Pancreas (tissue), 10 donors: ENCODE data around the gene ONECUT2. TPM values are rescaled to one million over a fixed set of nuclear protein-coding genes. Genes with fewer than 3 reads are reported as not detected.

Experiments
- ATAC-seq, 4 donors: fragments of 200-7000 bp; cut with Tn5 transposase; one replicate each; pipeline versions ENCODE4 v1.8.0 to v1.9.1; 2020; ENCODE audit warnings: mild to moderate bottlenecking in 4 of 4, moderate library complexity in 4 of 4
- DNase-seq, 6 donors: peaks; one replicate each; pipeline ENCODE4 v3.0.0-alpha.2; 2020
- FAIRE-seq: peaks from 2 replicates; lab custom pipeline; 2012; peaks lifted over from hg19 to GRCh38; lab: Jason Lieb, UNC
- H3K27ac ChIP-seq, 4 donors: fragments of 200-600 bp; sonication (generic); 1 replicate in 3 of 4; 2 replicates in 1 of 4; pipeline versions ENCODE4 v1.5.0 to v1.8.0; 2020
- H3K27me3 ChIP-seq, 4 donors: fragments of 200-600 bp; one replicate each; pipeline ENCODE4 v1.8.0; 2021
- H3K36me3 ChIP-seq, 3 donors: fragments of 200-600 bp; sonication (generic) in 1 of 3; one replicate each; pipeline versions ENCODE4 v1.5.0 to v1.8.0; 2020 to 2021
- H3K4me1 ChIP-seq, 3 donors: fragments of 200-600 bp; one replicate each; pipeline ENCODE4 v1.8.0; 2021
- H3K4me3 ChIP-seq, 4 donors: fragments of 200-600 bp; sonication (generic) in 2 of 4; one replicate each; pipeline versions ENCODE4 v1.5.0 to v1.8.0; 2020 to 2021
- H3K9me3 ChIP-seq, 4 donors: fragments of 200-600 bp; one replicate each; pipeline ENCODE4 v1.8.0; 2021
- WGBS, 2 donors: extraction: QIAGEN DNeasy Blood & Tissue Kit; methylation state at CpG; one replicate each; pipeline ENCODE4 v1.1.7; 2013; 5-methylcytosine and 5-hydroxymethylcytosine counted together
- intact Hi-C, 3 donors: fragments of 100-400 bp; cut with DNase I; formaldehyde crosslinking; loops; one replicate each; pipeline versions ENCODE4 v1.11.1 to v1.14.2; 2022
- polyA plus RNA-seq, 2 donors: library from polyadenylated mRNA; stranded (reverse); fragments of 200-250 nt; gene quantifications; one replicate each; pipeline ENCODE4 v1.2.3, GENCODE V29; 2013
- total RNA-seq, 6 donors: library from RNA; stranded (reverse); fragmentation: NEBNext Ultra II Directional in 4 of 6; extraction: Animal tissue kit (Norgen Biotek cat#: 25700) in 4 of 6; gene quantifications; one replicate each; pipeline versions ENCODE4 v1.2.1 to v1.2.4, GENCODE V29; 2021 to 2023
- TF ChIP-seq, protein P1 (sequence below), 4 donors: fragments of 200-600 bp; sonication (generic) in 3 of 4; IDR thresholded peaks; one replicate each; pipeline versions ENCODE4 v1.5.0 to v1.8.0; 2021; ENCODE audit warnings: antibody characterized with exemption in 4 of 4
- donor health status: healthy with polysubstance abuse.
- donor health status: DM: no; HTN: no; CAD: no; lungs with moderate emphysema.
- donor health status: DM: no; HTN: no; CAD: no.
- donor health status: control.
- donor health status: control.
- donor health status: Bipolar disorder and iron deficiency.
- donor health status: DM: yes; HTN: yes; CAD: no.
- donor health status: DM: no; HTN: no; CAD: no.
- donor health status: DM: no; HTN: no; CAD: no.
- donor health status: DM: yes; HTN: yes; CAD: no.

The ONECUT2 gene
- total and polyA plus RNA-seq, 8 donors = 1.4 to 9.7 (median 5.4) TPM

DNA sequence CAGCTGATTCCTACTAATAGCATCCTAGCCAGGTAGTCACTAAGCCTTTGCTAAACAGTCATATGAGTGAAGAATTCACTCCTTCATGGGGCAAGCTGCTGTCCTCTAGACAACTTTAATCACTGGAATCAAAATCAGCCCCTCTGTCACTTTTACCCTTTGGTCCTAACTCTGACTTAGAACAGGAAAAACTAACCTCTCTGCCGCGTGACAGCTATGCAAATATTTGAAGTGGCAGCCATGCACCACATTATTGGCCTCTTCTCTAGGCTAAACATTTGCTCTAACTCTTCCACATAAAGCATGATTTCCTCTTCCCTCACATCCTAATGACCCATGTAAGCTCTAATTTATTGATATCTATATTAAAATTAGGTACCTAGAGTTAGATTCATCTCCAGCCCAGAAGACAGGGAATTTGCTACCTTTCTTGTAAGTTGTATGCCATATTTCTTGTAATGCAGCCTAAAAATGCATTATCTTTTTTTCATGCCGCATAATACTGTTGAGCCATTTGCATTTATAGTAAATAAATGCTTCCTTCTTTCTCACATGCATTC is 12.8 kb upstream of the ONECUT2 start:
- intact Hi-C loops = no loop called here
- H3K4me3 ChIP-seq = no peak overlapping the region
- no peaks in the 10 kb centered on the region for H3K36me3 ChIP-seq
- TF ChIP-seq, protein P1, sequence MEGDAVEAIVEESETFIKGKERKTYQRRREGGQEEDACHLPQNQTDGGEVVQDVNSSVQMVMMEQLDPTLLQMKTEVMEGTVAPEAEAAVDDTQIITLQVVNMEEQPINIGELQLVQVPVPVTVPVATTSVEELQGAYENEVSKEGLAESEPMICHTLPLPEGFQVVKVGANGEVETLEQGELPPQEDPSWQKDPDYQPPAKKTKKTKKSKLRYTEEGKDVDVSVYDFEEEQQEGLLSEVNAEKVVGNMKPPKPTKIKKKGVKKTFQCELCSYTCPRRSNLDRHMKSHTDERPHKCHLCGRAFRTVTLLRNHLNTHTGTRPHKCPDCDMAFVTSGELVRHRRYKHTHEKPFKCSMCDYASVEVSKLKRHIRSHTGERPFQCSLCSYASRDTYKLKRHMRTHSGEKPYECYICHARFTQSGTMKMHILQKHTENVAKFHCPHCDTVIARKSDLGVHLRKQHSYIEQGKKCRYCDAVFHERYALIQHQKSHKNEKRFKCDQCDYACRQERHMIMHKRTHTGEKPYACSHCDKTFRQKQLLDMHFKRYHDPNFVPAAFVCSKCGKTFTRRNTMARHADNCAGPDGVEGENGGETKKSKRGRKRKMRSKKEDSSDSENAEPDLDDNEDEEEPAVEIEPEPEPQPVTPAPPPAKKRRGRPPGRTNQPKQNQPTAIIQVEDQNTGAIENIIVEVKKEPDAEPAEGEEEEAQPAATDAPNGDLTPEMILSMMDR (IDR thresholded peaks at IDR 0.05) = no peak
- H3K27me3 ChIP-seq = peaks cover 0 to 4% (median 2%) of the 10 kb centered on the region in 4 donors
- WGBS, 2 donors = 30 to 37% methylated on average over 3 of the region's 3 CpGs
- H3K27ac ChIP-seq = no peak overlapping the region
- FAIRE-seq (no peak), DNase-seq (no peak), ATAC-seq (peak in 3 of 4 donors; percentile 55 to 65 (median 60))
- no peaks in the 10 kb centered on the region for H3K9me3 ChIP-seq
- no peaks in the 10 kb centered on the region for H3K4me1 ChIP-seq

DNA sequence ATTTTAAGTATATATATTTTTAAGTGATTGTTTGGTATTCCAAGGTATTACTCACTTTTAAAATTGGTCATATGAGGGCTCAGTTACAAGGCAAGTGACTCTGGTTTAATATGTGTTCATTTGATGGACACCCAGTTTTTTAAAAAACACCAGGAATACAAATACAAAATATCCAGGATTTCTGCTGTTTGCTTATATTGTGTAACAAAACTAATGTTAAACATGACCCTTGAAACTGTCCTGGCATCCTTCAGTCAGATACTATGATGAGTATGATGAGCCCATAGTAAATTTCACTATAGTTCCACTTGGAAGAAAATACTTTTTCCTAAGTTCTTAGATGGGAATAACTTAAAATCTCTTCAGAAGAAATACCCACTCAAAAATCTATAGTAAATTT is 11.4 kb upstream of the ONECUT2 start:
- Histone ChIP-seq H3K4me3 (no peak overlapping the region), H3K4me1 (no peaks in the 10 kb centered on the region), H3K27me3 (peaks cover 0 to 19% (median 12%) of the 10 kb centered on the region in 4 donors), H3K9me3 (no peaks in the 10 kb centered on the region), H3K27ac (no peak overlapping the region), H3K36me3 (no peaks in the 10 kb centered on the region)
- TF ChIP-seq, protein P1 (IDR thresholded peaks at IDR 0.05) = no peak
- ATAC-seq (no peak), FAIRE-seq (no peak), DNase-seq (no peak)
- intact Hi-C loops = no loop called here

GRCh38 chr18:57425096-57425495 is 10.1 kb upstream of the ONECUT2 start:
- Histone ChIP-seq H3K9me3 (no peaks in the 10 kb centered on the region), H3K27ac (no peak overlapping the region), H3K27me3 (peaks cover 7 to 29% (median 16%) of the 10 kb centered on the region in 4 donors), H3K36me3 (no peaks in the 10 kb centered on the region), H3K4me1 (no peaks in the 10 kb centered on the region), H3K4me3 (no peak overlapping the region)
- DNase-seq (no peak), FAIRE-seq (no peak), ATAC-seq (no peak)
- 64 to 65% methylated on average over 5 of the region's 5 CpGs for WGBS, 2 donors
- intact Hi-C loops = no loop called here
- TF ChIP-seq, protein P1 (IDR thresholded peaks at IDR 0.05) = no peak

GRCh38 chr18:57426187-57426586 is 9.0 kb upstream of the ONECUT2 start:
- ATAC-seq = no peak
- no peaks in the 10 kb centered on the region for H3K4me1 ChIP-seq
- WGBS, 2 donors = 72 to 76% methylated on average over 4 of the region's 4 CpGs
- no peak for FAIRE-seq
- no peaks in the 10 kb centered on the region for H3K36me3 ChIP-seq
- TF ChIP-seq, protein P1 (IDR thresholded peaks at IDR 0.05) = no peak
- DNase-seq = no peak
- no peaks in the 10 kb centered on the region for H3K9me3 ChIP-seq
- no peak overlapping the region for H3K4me3 ChIP-seq
- H3K27ac ChIP-seq = no peak overlapping the region
- intact Hi-C loops = no loop called here
- peaks cover 7 to 40% (median 17%) of the 10 kb centered on the region in 4 donors for H3K27me3 ChIP-seq

- H3K4me3 ChIP-seq = peak overlapping the region in 2 of 4 donors; percentile 13 to 38
- no peaks in the 10 kb centered on the region for H3K36me3 ChIP-seq
- no peak overlapping the region for H3K27ac ChIP-seq
- intact Hi-C loops = no loop called here
- TF ChIP-seq, protein P1 (IDR thresholded peaks at IDR 0.05) = no peak
- FAIRE-seq (no peak), ATAC-seq (peak in 3 of 4 donors; percentile 51 to 69 (median 59)), DNase-seq (peak in 1 of 6 donors; percentile 67)
- WGBS, 2 donors = 16 to 19% methylated on average over 61 to 80 of the region's 80 CpGs
- no peaks in the 10 kb centered on the region for H3K4me1 ChIP-seq
- no peaks in the 10 kb centered on the region for H3K9me3 ChIP-seq
- peaks cover 7 to 55% (median 22%) of the 10 kb centered on the region in 4 donors for H3K27me3 ChIP-seq
Measured at GRCh38 chr18:57427429-57428201, 7.6 kb upstream of the ONECUT2 start.
